ENCODE measurements around the gene MAMLD1.
A peak's percentile ranks its signal among the peaks of the same experiment; 100 is the strongest.

The MAMLD1 gene

GRCh38 chrX:150360331-150360730 lies 2.8 kb upstream of the MAMLD1 start:
- no peak for TF ChIP-seq CTCF (IDR thresholded peaks at IDR 0.05; ENCODE audit: control insufficient read depth, insufficient read depth, low read depth, low read length, missing control alignments)
- no peak overlapping the region for H3K4me3 ChIP-seq (ENCODE audit: control insufficient read depth, low read depth, low read length)
- DNase-seq (ENCODE audit: low read depth), result no peak

GRCh38 chrX:150361070-150361776 lies 1.9 kb upstream of the MAMLD1 start:
- no peak for DNase-seq (ENCODE audit: low read depth)
- TF ChIP-seq CTCF (IDR thresholded peaks at IDR 0.05; ENCODE audit: control insufficient read depth, insufficient read depth, low read depth, low read length, missing control alignments), result no peak
- peak overlapping the region; percentile 67 for H3K4me3 ChIP-seq (ENCODE audit: control insufficient read depth, low read depth, low read length)

- DNase-seq (ENCODE audit: low read depth), result no peak
- H3K4me3 ChIP-seq (ENCODE audit: control insufficient read depth, low read depth, low read length), result peak overlapping the region; percentile 67
- TF ChIP-seq CTCF (IDR thresholded peaks at IDR 0.05; ENCODE audit: control insufficient read depth, insufficient read depth, low read depth, low read length, missing control alignments), result no peak
These were observed 1.3 kb upstream of the MAMLD1 start for GRCh38 chrX:150361777-150362351.

GRCh38 chrX:150363561-150364346 lies 637 bp downstream of the MAMLD1 start:
- DNase-seq (ENCODE audit: low read depth), result no peak
- TF ChIP-seq CTCF (IDR thresholded peaks at IDR 0.05; ENCODE audit: control insufficient read depth, insufficient read depth, low read depth, low read length, missing control alignments), result peak; percentile 16
- H3K4me3 ChIP-seq (ENCODE audit: control insufficient read depth, low read depth, low read length), result peak overlapping the region; percentile 67

GRCh38 chrX:150364347-150365050 lies 1.4 kb downstream of the MAMLD1 start:
- DNase-seq (ENCODE audit: low read depth), result no peak
- peak overlapping the region; percentile 67 for H3K4me3 ChIP-seq (ENCODE audit: control insufficient read depth, low read depth, low read length)
- TF ChIP-seq CTCF (IDR thresholded peaks at IDR 0.05; ENCODE audit: control insufficient read depth, insufficient read depth, low read depth, low read length, missing control alignments), result no peak

Data from AG09309 (cell line).